Measurements from ENCODE around the gene SAMD7.
A peak's percentile ranks its signal among the peaks of the same experiment; 100 is the strongest.

Gene SAMD7

DNA sequence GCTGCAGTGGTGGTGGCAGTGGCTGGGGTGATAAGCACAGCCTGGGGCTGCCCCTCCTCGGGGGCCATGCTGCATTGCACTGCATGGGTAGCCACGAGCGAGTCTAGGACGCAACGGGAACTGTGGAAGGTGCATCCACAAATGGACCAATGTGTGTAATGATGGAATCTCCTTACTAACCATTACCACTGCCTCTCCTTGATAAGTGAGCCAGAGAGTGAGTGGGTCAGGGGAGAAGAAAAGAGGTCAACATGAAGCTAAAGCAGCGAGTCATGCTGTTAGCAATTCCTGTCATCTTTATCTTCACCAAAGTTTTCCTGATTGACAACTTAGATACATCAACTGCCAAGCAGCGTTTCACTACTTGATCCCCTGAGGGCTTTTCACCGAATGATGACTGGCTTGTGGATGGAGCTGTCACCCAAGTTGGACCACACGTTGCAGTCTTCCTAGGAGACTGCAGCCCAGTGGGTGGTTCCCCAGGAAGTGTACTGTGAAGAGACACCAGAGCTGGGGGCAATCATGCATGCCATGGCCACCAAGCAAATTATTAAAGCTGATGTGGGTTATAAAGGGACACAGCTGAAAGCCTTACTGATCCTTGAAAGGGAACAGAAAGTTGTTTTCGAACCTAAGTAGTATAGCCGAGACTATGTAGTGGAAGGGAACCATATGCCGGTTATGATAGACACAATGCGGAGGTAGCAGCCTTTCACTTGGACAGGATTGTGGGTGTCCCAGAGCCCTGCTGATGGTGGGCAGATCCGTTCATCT lies 20.6 kb downstream of the SAMD7 start:
- Mint-ChIP-seq H3K9me3 (peaks cover 2 to 7% of the 10 kb centered on the region in 2 donors), H3K4me3 (peak overlapping the region; percentile 66 to 68), H3K4me1 (peaks cover 44 to 62% of the 10 kb centered on the region in 2 donors), H3K27me3 (no peaks in the 10 kb centered on the region), H3K36me3 (peaks cover 3 to 5% of the 10 kb centered on the region in 2 donors), H3K27ac (peak overlapping the region; percentile 96)
- DNase-seq: peak; percentile 87
- peak; percentile 92 to 94 for ATAC-seq (replicated peaks)

DNA sequence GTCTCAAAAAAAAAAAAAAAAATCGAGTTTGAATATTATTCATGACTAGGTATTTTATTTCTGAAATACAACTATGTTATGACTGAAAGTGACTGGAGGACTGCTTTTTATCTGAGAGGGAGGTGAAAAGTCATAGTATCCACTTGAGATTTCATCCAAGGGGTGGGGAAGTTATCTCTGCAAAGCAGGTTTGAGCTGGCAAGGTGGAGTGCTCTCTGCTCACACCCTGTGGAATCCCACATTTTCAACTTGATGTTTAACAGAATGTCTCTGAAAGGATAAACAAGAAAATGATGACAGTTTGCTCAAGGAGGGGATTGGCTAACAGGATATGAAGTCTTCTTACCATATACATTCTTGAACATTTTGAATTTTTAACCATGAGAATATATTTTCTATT lies 27.9 kb downstream of the SAMD7 start:
- H3K4me3 Mint-ChIP-seq: peak overlapping the region; percentile 73 to 80
- H3K27me3 Mint-ChIP-seq: no peaks in the 10 kb centered on the region
- H3K4me1 Mint-ChIP-seq: peaks cover 43 to 76% of the 10 kb centered on the region in 2 donors
- peaks cover 18 to 19% of the 10 kb centered on the region in 2 donors for H3K36me3 Mint-ChIP-seq
- peak; percentile 10 to 22 for ATAC-seq (replicated peaks)
- peak overlapping the region; percentile 96 for H3K27ac Mint-ChIP-seq
- DNase-seq: no peak
- peaks cover 0 to 8% of the 10 kb centered on the region in 2 donors for H3K9me3 Mint-ChIP-seq

GRCh38 chr3:169939751-169940150 lies 28.4 kb downstream of the SAMD7 start:
- ATAC-seq (replicated peaks): peak; percentile 22 to 25
- no peak for DNase-seq
- Mint-ChIP-seq H3K27ac (peak overlapping the region; percentile 97), H3K9me3 (peaks cover 0 to 8% of the 10 kb centered on the region in 2 donors), H3K36me3 (peaks cover 17 to 18% of the 10 kb centered on the region in 2 donors), H3K4me1 (peaks cover 43 to 74% of the 10 kb centered on the region in 2 donors), H3K27me3 (no peaks in the 10 kb centered on the region), H3K4me3 (peak overlapping the region; percentile 73 to 82)

DNA sequence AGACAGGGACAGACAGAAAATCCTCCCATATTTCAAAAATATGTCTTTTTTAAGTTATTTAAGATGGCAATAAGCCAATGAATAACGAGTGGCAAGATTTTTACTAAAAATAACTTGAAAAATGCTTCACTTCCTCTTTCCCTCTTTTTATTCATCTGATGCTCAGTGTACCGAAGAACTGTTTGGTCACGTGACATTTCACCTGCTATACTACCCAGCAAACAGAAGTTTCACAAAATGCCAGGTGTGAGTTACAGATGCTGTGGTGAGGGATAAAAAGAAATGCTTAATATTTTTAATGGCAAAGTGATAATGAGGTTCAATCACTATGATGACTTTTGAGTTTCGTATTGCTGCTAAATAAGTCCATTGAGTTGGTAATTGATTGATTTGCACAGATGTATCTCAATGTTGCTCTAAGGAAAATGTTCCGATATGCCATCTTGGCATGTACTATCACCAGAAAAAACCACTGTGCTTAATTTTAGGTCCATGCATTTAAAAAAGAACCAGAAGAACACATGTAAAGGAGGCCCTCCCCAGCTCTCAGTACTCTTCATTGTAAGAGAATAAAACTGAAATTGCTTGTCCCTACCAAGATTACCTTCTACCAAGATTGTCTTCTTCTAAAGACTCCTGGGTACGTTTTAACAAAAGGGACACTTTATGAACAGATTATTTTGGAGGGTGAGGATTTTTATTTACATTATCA lies 29.3 kb downstream of the SAMD7 start:
- peaks cover 42 to 74% of the 10 kb centered on the region in 2 donors for H3K4me1 Mint-ChIP-seq
- ATAC-seq (replicated peaks) (peak; percentile 65 to 75), DNase-seq (peak; percentile 50)
- H3K9me3 Mint-ChIP-seq: peaks cover 0 to 8% of the 10 kb centered on the region in 2 donors
- no peaks in the 10 kb centered on the region for H3K27me3 Mint-ChIP-seq
- H3K27ac Mint-ChIP-seq: peak overlapping the region; percentile 97
- H3K36me3 Mint-ChIP-seq: peaks cover 18 to 19% of the 10 kb centered on the region in 2 donors
- H3K4me3 Mint-ChIP-seq: peak overlapping the region; percentile 73 to 82

- DNase-seq: peak; percentile 87
- Mint-ChIP-seq H3K4me3 (peak overlapping the region; percentile 30 to 71), H3K36me3 (peaks cover 12 to 17% of the 10 kb centered on the region in 2 donors), H3K9me3 (peaks cover 2 to 4% of the 10 kb centered on the region in 2 donors), H3K27ac (peak overlapping the region; percentile 98), H3K27me3 (no peaks in the 10 kb centered on the region), H3K4me1 (peaks cover 53 to 84% of the 10 kb centered on the region in 2 donors)
- ATAC-seq (replicated peaks): peak; percentile 87 to 90
Measured at GRCh38 chr3:169945313-169945712, 33.9 kb downstream of the SAMD7 start.

DNA sequence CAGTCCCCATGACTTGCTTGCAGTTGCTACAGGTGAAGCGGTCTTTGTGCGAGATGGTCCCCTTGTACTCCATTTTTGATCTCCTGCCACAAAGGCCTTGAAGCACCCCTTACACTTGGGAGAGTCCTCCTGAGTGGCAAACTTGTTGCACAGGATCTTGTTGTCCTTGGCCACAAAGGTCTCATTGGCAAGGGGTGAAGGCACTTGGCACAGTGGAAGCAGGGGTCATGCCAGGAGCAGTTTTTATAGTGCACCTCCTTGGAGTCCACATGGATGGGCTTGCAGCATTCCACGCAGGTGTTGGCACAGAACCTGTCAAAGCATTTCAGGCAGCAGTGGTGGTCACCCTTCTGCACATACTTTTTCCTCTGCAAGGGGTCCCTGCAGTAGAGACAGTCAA lies 35.0 kb downstream of the SAMD7 start:
- DNase-seq: no peak
- no peaks in the 10 kb centered on the region for H3K27me3 Mint-ChIP-seq
- no peak overlapping the region for H3K4me3 Mint-ChIP-seq
- ATAC-seq (replicated peaks): no peak
- H3K4me1 Mint-ChIP-seq: peaks cover 50 to 74% of the 10 kb centered on the region in 2 donors
- H3K9me3 Mint-ChIP-seq: peaks cover 2 to 4% of the 10 kb centered on the region in 2 donors
- H3K27ac Mint-ChIP-seq: peak overlapping the region; percentile 98
- H3K36me3 Mint-ChIP-seq: peaks cover 12 to 17% of the 10 kb centered on the region in 2 donors

DNA sequence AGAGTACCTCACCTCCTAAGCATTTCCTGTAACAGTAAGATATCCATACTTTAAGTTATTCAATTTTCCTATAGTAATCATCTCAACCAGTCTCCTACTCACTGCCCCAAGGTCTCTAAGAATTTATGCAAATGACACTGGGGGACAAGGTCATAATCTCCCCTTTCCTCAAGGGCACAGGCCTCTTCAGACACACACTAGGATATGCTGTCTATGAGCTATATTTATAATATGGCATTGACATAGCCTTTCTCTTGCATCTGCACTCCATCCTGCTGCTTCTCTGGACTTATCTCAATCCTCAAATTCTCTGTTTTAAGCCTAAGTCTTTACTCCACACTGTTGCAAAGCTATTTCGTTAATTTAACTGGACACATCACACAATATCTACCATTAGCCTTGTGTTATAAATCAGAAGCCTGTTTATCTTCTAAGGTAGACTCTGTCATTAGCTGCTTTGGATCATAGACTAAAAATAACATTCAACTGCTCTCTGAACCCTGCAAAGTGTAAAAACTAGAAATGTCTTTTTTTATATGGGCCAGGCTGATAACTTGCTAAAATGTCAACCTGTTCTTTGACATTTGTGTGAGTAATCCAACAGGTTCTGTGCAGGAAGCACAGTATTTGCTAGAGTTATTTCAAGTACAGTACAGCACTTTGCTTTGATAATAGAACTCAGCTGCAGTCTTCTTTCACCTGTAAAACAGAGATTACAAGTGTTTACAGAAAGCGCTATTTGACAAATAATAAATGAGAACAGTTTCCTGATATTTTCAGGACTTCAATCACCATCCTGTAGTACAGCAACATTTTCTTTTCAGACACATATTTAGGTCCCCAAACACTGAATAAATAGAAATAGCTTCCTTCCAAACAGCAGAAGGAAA lies 37.4 kb downstream of the SAMD7 start:
- Mint-ChIP-seq H3K4me3 (peak overlapping the region; percentile 26 to 51), H3K36me3 (peaks cover 13% of the 10 kb centered on the region in 2 donors), H3K9me3 (peaks cover 6 to 7% of the 10 kb centered on the region in 2 donors), H3K4me1 (peaks cover 54 to 79% of the 10 kb centered on the region in 2 donors), H3K27ac (peak overlapping the region; percentile 98), H3K27me3 (no peaks in the 10 kb centered on the region)
- DNase-seq (no peak), ATAC-seq (replicated peaks) (peak; percentile 55 to 70)

GRCh38 chr3:169952045-169952444 lies 40.7 kb downstream of the SAMD7 start:
- Mint-ChIP-seq H3K4me3 (no peak overlapping the region), H3K27ac (peak overlapping the region; percentile 38), H3K9me3 (peaks cover 6 to 10% of the 10 kb centered on the region in 2 donors), H3K36me3 (peaks cover 15 to 18% of the 10 kb centered on the region in 2 donors), H3K4me1 (peaks cover 48 to 76% of the 10 kb centered on the region in 2 donors), H3K27me3 (no peaks in the 10 kb centered on the region)
- ATAC-seq (replicated peaks) (no peak), DNase-seq (no peak)

GRCh38 chr3:169953462-169954141 lies 42.2 kb downstream of the SAMD7 start:
- peaks cover 33 to 61% of the 10 kb centered on the region in 2 donors for H3K4me1 Mint-ChIP-seq
- peak overlapping the region; percentile 90 for H3K27ac Mint-ChIP-seq

GRCh38 chr3:169954142-169954756 lies 42.9 kb downstream of the SAMD7 start:
- peaks cover 9% of the 10 kb centered on the region in 2 donors for H3K36me3 Mint-ChIP-seq

More at GRCh38 chr3:169953462-169954141, 42.2 kb downstream of the SAMD7 start:
- Mint-ChIP-seq H3K27me3 (no peaks in the 10 kb centered on the region), H3K4me3 (peak overlapping the region; percentile 53 to 76), H3K36me3 (peaks cover 8 to 10% of the 10 kb centered on the region in 2 donors), H3K9me3 (peaks cover 6 to 10% of the 10 kb centered on the region in 2 donors)
- DNase-seq (no peak), ATAC-seq (replicated peaks) (peak; percentile 10 to 13)

DNA sequence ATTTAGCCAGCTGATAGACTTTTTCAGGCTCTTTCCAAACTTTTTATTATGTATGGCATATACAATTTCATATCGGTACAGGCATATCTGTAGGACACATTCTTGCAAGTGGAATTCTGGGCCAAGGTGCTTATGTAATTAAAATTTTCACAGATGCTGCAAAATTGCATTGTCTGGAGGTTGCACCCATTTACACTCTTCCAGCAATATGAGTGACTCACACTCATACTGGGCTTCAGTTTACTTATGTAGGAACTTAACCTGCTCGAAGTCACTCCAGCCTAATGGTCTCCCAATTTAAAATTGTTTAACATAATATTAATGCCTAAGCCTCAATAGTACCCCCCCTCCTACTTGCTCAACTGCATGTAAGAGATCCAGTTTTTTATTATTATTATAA lies 44.0 kb downstream of the SAMD7 start:
- ATAC-seq (replicated peaks) (no peak), DNase-seq (no peak)
- Mint-ChIP-seq H3K4me3 (peak overlapping the region; percentile 44 to 60), H3K4me1 (peaks cover 35 to 57% of the 10 kb centered on the region in 2 donors), H3K27me3 (no peaks in the 10 kb centered on the region), H3K9me3 (peaks cover 6 to 13% of the 10 kb centered on the region in 2 donors), H3K27ac (peak overlapping the region; percentile 71), H3K36me3 (peaks cover 11 to 12% of the 10 kb centered on the region in 2 donors)

More at GRCh38 chr3:169954142-169954756, 42.9 kb downstream of the SAMD7 start:
- Mint-ChIP-seq H3K4me3 (peak overlapping the region; percentile 53 to 76), H3K4me1 (peaks cover 33 to 58% of the 10 kb centered on the region in 2 donors), H3K27me3 (no peaks in the 10 kb centered on the region), H3K27ac (peak overlapping the region; percentile 90), H3K9me3 (peaks cover 6 to 10% of the 10 kb centered on the region in 2 donors)
- ATAC-seq (replicated peaks) (peak; percentile 82 to 87), DNase-seq (no peak)

- H3K4me3 Mint-ChIP-seq: peak overlapping the region in 1 of 2 donors; percentile 0
- H3K27ac Mint-ChIP-seq: peak overlapping the region; percentile 81
- peaks cover 22 to 28% of the 10 kb centered on the region in 2 donors for H3K36me3 Mint-ChIP-seq
Measured at GRCh38 chr3:169964176-169964575, 52.8 kb downstream of the SAMD7 start.

More at GRCh38 chr3:169964176-169964575, 52.8 kb downstream of the SAMD7 start:
- Mint-ChIP-seq H3K9me3 (peaks cover 10 to 15% of the 10 kb centered on the region in 2 donors), H3K4me1 (peaks cover 35 to 72% of the 10 kb centered on the region in 2 donors), H3K27me3 (no peaks in the 10 kb centered on the region)
- no peak for ATAC-seq (replicated peaks)
- DNase-seq: no peak
